Aorta (tissue), 5 donors: ENCODE results near the gene FRMD4A. TPM values are rescaled to one million over a fixed set of nuclear protein-coding genes. Genes with fewer than 3 reads are reported as not detected.

Experiments used
- ATAC-seq: fragments of 200-7000 bp; cut with Tn5 transposase; one replicate; pipeline ENCODE4 v1.9.1; 2022; ENCODE audit warnings: moderate library complexity; ENCODE audit not compliant: low FRiP score
- DNase-seq, 2 donors: peaks; one replicate each; pipeline ENCODE4 v3.0.0-alpha.2; 2020
- H3K27ac ChIP-seq, 2 donors: one replicate each; pipeline ENCODE4 v1.5.1; 2013; ENCODE audit warnings: low read length in 2 of 2, mild to moderate bottlenecking in 2 of 2, moderate library complexity in 2 of 2, control low read depth in 1 of 2, inconsistent platforms in 1 of 2, low read depth in 1 of 2
- H3K27me3 ChIP-seq, 2 donors: one replicate each; pipeline ENCODE4 v1.6.1; 2013; ENCODE audit warnings: control low read depth in 1 of 2, low read length in 1 of 2, mild to moderate bottlenecking in 1 of 2, moderate library complexity in 1 of 2; ENCODE audit not compliant: insufficient read depth in 2 of 2, control insufficient read depth in 1 of 2
- H3K36me3 ChIP-seq, 2 donors: one replicate each; pipeline ENCODE4 v1.6.1; 2013; ENCODE audit warnings: control low read depth in 1 of 2, low read length in 1 of 2, mild to moderate bottlenecking in 1 of 2; ENCODE audit not compliant: insufficient read depth in 2 of 2, control insufficient read depth in 1 of 2
- H3K4me1 ChIP-seq, 2 donors: one replicate each; pipeline ENCODE4 v1.6.1; 2013; ENCODE audit warnings: low read length in 2 of 2, control low read depth in 1 of 2, mild to moderate bottlenecking in 1 of 2, moderate library complexity in 1 of 2; ENCODE audit not compliant: insufficient read depth in 2 of 2, control insufficient read depth in 1 of 2
- H3K4me3 ChIP-seq, 2 donors: one replicate each; pipeline ENCODE4 v1.5.1; 2013; ENCODE audit warnings: low read length in 2 of 2, control low read depth in 1 of 2, mild to moderate bottlenecking in 1 of 2
- H3K9me3 ChIP-seq: one replicate; pipeline ENCODE4 v1.6.1; 2013; ENCODE audit warnings: mild to moderate bottlenecking, low read length; ENCODE audit not compliant: control insufficient read depth
- WGBS, 2 donors: extraction: QIAGEN DNeasy Blood & Tissue Kit; methylation state at CpG; one replicate each; pipeline ENCODE4 v1.1.7; 2013; 5-methylcytosine and 5-hydroxymethylcytosine counted together
- intact Hi-C, 2 donors: fragments of 100-400 bp; cut with DNase I; formaldehyde crosslinking; loops; one replicate each; pipeline versions ENCODE4 v1.14.2 to v1.15.0; 2022
- polyA plus RNA-seq, 2 donors: library from polyadenylated mRNA; stranded (reverse); fragments of 200-250 nt; gene quantifications; one replicate each; pipeline ENCODE4 v1.2.3, GENCODE V29; 2013
- total RNA-seq, 2 donors: library from RNA; stranded (reverse); fragmentation: NEBNext Ultra II Directional; extraction: Animal tissue kit (Norgen Biotek cat#: 25700); gene quantifications; one replicate each; pipeline ENCODE4 v1.2.1, GENCODE V29; 2021
- donor health status: healthy with polysubstance abuse.
- donor health status: Bipolar disorder and iron deficiency.
- donor health status: DM: no; HTN: no; CAD: no.
- donor health status: DM: no; HTN: no; CAD: no.
- donor health status: DM: yes; HTN: yes; CAD: no.

Gene FRMD4A
- total and polyA plus RNA-seq, 4 donors, result 11.4 to 65.6 (median 39.7) TPM

GRCh38 chr10:13758756-13759155 lies 572.0 kb downstream of the FRMD4A start:
- no peak for ATAC-seq
- Histone ChIP-seq H3K4me3 (no peak overlapping the region), H3K9me3 (no peaks in the 10 kb centered on the region), H3K27me3 (no peaks in the 10 kb centered on the region), H3K27ac (no peak overlapping the region), H3K4me1 (no peaks in the 10 kb centered on the region), H3K36me3 (no peaks in the 10 kb centered on the region)
- intact Hi-C loops, result no loop called here
- DNase-seq, result no peak
- 65 to 74% methylated on average over 5 of the region's 5 CpGs for WGBS, 2 donors

- Histone ChIP-seq H3K36me3 (no peaks in the 10 kb centered on the region), H3K27me3 (no peaks in the 10 kb centered on the region), H3K4me3 (no peak overlapping the region), H3K27ac (no peak overlapping the region), H3K9me3 (no peaks in the 10 kb centered on the region), H3K4me1 (no peaks in the 10 kb centered on the region)
- 67 to 71% methylated on average over 3 of the region's 3 CpGs for WGBS, 2 donors
- intact Hi-C loops, result no loop called here
- ATAC-seq, result no peak
- DNase-seq, result no peak
Measured at GRCh38 chr10:13758312-13758711, 572.4 kb downstream of the FRMD4A start.

- WGBS, 2 donors, result 72 to 85% methylated on average over 2 of the region's 2 CpGs
- H3K27me3 ChIP-seq, result no peaks in the 10 kb centered on the region
- H3K27ac ChIP-seq, result no peak overlapping the region
- H3K4me1 ChIP-seq, result no peaks in the 10 kb centered on the region
- no peaks in the 10 kb centered on the region for H3K36me3 ChIP-seq
- intact Hi-C loops, result no loop called here
- H3K4me3 ChIP-seq, result no peak overlapping the region
- no peaks in the 10 kb centered on the region for H3K9me3 ChIP-seq
- ATAC-seq (no peak), DNase-seq (no peak)
Measured at GRCh38 chr10:13754277-13754676, 576.4 kb downstream of the FRMD4A start.

GRCh38 chr10:13751191-13751764 lies 579.4 kb downstream of the FRMD4A start:
- no peak overlapping the region for H3K4me3 ChIP-seq
- intact Hi-C loops, result no loop called here
- no peaks in the 10 kb centered on the region for H3K27me3 ChIP-seq
- H3K27ac ChIP-seq, result no peak overlapping the region
- WGBS, 2 donors, result 78 to 85% methylated on average over 4 of the region's 4 CpGs
- H3K4me1 ChIP-seq, result no peaks in the 10 kb centered on the region
- no peak for DNase-seq
- no peaks in the 10 kb centered on the region for H3K9me3 ChIP-seq
- no peak for ATAC-seq
- H3K36me3 ChIP-seq, result no peaks in the 10 kb centered on the region

GRCh38 chr10:13750299-13751190 lies 580.2 kb downstream of the FRMD4A start:
- WGBS, 2 donors, result 77 to 83% methylated on average over 11 of the region's 11 CpGs
- Histone ChIP-seq H3K27ac (no peak overlapping the region), H3K4me3 (no peak overlapping the region), H3K4me1 (no peaks in the 10 kb centered on the region), H3K36me3 (no peaks in the 10 kb centered on the region), H3K9me3 (no peaks in the 10 kb centered on the region), H3K27me3 (no peaks in the 10 kb centered on the region)
- no peak for ATAC-seq
- no peak for DNase-seq
- intact Hi-C loops, result no loop called here

GRCh38 chr10:13745271-13745670 lies 585.5 kb downstream of the FRMD4A start:
- 79 to 82% methylated on average over 7 of the region's 7 CpGs for WGBS, 2 donors
- no peak overlapping the region for H3K27ac ChIP-seq
- ATAC-seq (no peak), DNase-seq (no peak)
- H3K4me3 ChIP-seq, result no peak overlapping the region
- H3K4me1 ChIP-seq, result no peaks in the 10 kb centered on the region
- no peaks in the 10 kb centered on the region for H3K9me3 ChIP-seq
- H3K27me3 ChIP-seq, result no peaks in the 10 kb centered on the region
- H3K36me3 ChIP-seq, result no peaks in the 10 kb centered on the region
- intact Hi-C loops, result no loop called here

- intact Hi-C loops, result no loop called here
- DNase-seq (no peak), ATAC-seq (no peak)
- Histone ChIP-seq H3K27me3 (no peaks in the 10 kb centered on the region), H3K4me1 (no peaks in the 10 kb centered on the region), H3K4me3 (no peak overlapping the region), H3K36me3 (peaks cover 0 to 2% of the 10 kb centered on the region in 2 donors), H3K9me3 (no peaks in the 10 kb centered on the region), H3K27ac (no peak overlapping the region)
- WGBS, 2 donors, result 74 to 77% methylated on average over 7 of the region's 7 CpGs
Measured at GRCh38 chr10:13743963-13744362, 586.8 kb downstream of the FRMD4A start.

GRCh38 chr10:13743101-13743693 lies 587.5 kb downstream of the FRMD4A start:
- ATAC-seq (no peak), DNase-seq (no peak)
- Histone ChIP-seq H3K36me3 (peaks cover 0 to 2% of the 10 kb centered on the region in 2 donors), H3K9me3 (no peaks in the 10 kb centered on the region), H3K4me3 (no peak overlapping the region), H3K27me3 (no peaks in the 10 kb centered on the region), H3K4me1 (no peaks in the 10 kb centered on the region), H3K27ac (no peak overlapping the region)
- WGBS, 2 donors, result 63 to 64% methylated on average over 15 of the region's 15 CpGs
- intact Hi-C loops, result no loop called here
